Cardiac fibroblast (primary cell): ENCODE data around the gene TRIM47.

ENCODE experiments used
- DNase-seq, 2 donors: peaks; one replicate each; pipeline versions ENCODE4 v3.0.0 to v3.0.0-alpha.2; 2010; ENCODE audit warnings: low read depth in 2 of 2
- H3K4me3 ChIP-seq, 2 donors: replicated peaks in 1 of 2; 1 replicate in 1 of 2; 2 replicates in 1 of 2; pipeline ENCODE4 v1.5.1; 2011; ENCODE audit warnings: low read depth in 2 of 2, low read length in 2 of 2, mild to moderate bottlenecking in 2 of 2, moderate library complexity in 1 of 2
- CTCF ChIP-seq: IDR thresholded peaks from one replicate; pipeline ENCODE4 v1.5.1; 2011; ENCODE audit warnings: low read depth, mild to moderate bottlenecking, low read length, inconsistent platforms

The TRIM47 gene

GRCh38 chr17:75899767-75900468 is 21.5 kb upstream of the TRIM47 start:
- no peak overlapping the region for H3K4me3 ChIP-seq
- no peak for DNase-seq
- TF ChIP-seq CTCF = no peak

GRCh38 chr17:75899353-75899752 is 21.0 kb upstream of the TRIM47 start:
- no peak for TF ChIP-seq CTCF

GRCh38 chr17:75898791-75899190 is 20.4 kb upstream of the TRIM47 start:
- TF ChIP-seq CTCF = no peak
- no peak for DNase-seq
- no peak overlapping the region for H3K4me3 ChIP-seq

More at GRCh38 chr17:75899353-75899752, 21.0 kb upstream of the TRIM47 start:
- DNase-seq = no peak
- H3K4me3 ChIP-seq = no peak overlapping the region

GRCh38 chr17:75898065-75898464 is 19.7 kb upstream of the TRIM47 start:
- no peak for TF ChIP-seq CTCF
- no peak for DNase-seq
- H3K4me3 ChIP-seq = no peak overlapping the region

GRCh38 chr17:75897160-75898019 is 19.0 kb upstream of the TRIM47 start:
- no peak for TF ChIP-seq CTCF
- DNase-seq = no peak
- peak overlapping the region; percentile 41 to 90 for H3K4me3 ChIP-seq

GRCh38 chr17:75896415-75897159 is 18.2 kb upstream of the TRIM47 start, which contains the start of gene TRIM65:
Gene TRIM65 (minus strand): TSS chr17:75896951. CDS start chr17:75896937, 14 bp downstream.
- H3K4me3 ChIP-seq = peak within 1 kb of the TSS; percentile 69 to 90
- peak; percentile 76 to 81 for DNase-seq
- TF ChIP-seq CTCF = no peak
